GM12873 (cell line): ENCODE data around the gene SSBP2.

Experiments
- TF ChIP-seq, protein P1 (sequence below): IDR thresholded peaks from 2 replicates; pipeline ENCODE4 v1.5.1; 2012; ENCODE audit warnings: low read depth, mild to moderate bottlenecking, moderate library complexity, low read length, control low read depth; ENCODE audit not compliant: insufficient read depth; ENCODE audit errors: missing control alignments

SSBP2 gene

DNA sequence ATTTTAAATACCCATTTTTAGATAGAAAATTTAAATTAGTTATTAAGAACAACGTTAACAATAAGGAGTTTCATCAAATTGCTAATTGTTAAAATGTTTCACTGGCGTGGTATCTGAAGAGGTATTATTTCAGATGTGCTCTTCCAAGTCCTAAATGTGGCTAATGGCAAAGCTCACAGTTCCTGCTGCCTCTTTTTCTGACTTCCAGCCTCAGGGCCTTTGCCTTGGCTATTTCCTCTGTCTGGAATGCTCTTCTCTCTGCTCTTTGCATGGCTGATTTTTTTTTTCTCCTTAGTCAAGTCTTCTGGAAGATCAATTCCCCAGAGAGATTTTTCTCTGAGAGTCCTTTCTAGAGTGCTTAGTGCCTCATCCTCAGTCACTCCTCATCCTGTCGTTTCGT lies 9.6 kb upstream of the SSBP2 start:
- TF ChIP-seq, protein P1, sequence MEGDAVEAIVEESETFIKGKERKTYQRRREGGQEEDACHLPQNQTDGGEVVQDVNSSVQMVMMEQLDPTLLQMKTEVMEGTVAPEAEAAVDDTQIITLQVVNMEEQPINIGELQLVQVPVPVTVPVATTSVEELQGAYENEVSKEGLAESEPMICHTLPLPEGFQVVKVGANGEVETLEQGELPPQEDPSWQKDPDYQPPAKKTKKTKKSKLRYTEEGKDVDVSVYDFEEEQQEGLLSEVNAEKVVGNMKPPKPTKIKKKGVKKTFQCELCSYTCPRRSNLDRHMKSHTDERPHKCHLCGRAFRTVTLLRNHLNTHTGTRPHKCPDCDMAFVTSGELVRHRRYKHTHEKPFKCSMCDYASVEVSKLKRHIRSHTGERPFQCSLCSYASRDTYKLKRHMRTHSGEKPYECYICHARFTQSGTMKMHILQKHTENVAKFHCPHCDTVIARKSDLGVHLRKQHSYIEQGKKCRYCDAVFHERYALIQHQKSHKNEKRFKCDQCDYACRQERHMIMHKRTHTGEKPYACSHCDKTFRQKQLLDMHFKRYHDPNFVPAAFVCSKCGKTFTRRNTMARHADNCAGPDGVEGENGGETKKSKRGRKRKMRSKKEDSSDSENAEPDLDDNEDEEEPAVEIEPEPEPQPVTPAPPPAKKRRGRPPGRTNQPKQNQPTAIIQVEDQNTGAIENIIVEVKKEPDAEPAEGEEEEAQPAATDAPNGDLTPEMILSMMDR = no peak

DNA sequence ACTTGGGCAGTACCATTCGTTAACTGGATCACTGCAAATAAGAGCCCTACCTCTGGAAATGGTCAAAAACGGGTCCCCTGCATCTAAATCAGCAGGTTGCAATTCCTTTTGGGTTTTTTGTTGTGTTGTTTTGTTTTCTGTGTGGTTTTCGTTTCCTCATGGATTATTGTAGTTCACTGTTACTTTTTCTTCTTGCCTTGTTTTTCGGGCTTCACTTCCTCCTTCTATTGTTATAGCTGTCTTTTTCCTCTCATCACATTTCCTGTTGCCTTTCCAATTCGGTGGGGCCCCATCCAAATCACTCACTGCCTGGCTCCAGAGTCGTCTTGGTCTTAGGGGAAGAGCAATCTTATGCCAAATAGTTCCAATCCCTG lies 8.7 kb upstream of the SSBP2 start:
- TF ChIP-seq, protein P1 = no peak

DNA sequence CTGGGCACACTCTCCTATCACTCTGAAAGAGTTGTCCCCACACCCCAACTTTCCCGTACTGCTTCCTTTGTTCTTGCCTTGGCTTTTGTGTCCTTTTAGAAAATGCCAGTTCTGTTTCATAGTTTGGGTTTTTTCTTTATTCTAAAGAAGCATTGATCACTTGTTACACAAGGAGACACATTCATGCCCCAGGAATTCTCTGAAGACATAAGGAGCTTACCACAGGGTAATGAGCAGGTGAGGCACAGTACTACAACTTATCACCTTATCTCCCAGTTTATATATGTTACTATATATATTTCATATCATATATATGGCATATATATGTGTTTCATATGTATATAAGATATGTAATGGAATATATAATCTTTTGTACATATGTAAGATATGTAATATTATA lies 6.5 kb upstream of the SSBP2 start:
- TF ChIP-seq, protein P1 = no peak

GRCh38 chr5:81756016-81756415 lies 5.1 kb upstream of the SSBP2 start:
- TF ChIP-seq, protein P1 = no peak

DNA sequence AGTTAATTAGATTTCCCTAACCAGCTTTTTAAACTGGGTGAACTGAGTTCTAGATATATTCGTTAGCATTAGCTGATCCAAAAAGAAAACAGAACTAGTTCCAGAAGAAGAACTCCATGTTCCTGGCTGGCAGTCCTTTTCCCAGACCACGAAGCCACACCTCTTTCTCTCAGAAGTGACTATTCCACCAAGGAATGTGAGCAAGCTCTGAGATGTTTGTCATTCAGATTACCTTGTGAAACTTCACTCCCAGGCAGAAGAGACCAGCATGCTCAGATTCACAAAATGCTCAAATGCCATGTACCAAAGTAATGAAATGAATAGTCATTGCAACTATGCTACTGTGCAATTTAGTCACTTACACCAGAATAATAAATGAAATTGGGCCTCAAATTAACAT lies 4.4 kb upstream of the SSBP2 start:
- TF ChIP-seq, protein P1 = no peak

DNA sequence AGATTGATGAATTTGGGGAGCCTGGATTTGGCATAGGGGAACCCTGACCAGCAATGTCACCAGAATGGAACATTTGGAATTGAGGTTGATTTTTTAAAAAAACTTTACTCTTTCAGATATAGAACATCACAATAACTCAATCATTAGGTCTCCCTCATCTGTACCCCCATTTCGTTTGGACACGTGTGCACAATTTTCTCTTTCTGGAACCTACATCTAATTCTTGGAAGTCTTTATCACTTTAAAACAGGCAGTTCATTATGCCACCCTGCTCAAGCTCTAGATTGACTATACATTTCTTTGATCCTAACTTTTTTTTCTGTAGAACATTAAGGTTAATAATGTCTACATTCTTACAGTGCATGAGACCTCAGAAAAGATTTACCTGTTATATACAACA lies 3.7 kb upstream of the SSBP2 start:
- TF ChIP-seq, protein P1 = no peak

DNA sequence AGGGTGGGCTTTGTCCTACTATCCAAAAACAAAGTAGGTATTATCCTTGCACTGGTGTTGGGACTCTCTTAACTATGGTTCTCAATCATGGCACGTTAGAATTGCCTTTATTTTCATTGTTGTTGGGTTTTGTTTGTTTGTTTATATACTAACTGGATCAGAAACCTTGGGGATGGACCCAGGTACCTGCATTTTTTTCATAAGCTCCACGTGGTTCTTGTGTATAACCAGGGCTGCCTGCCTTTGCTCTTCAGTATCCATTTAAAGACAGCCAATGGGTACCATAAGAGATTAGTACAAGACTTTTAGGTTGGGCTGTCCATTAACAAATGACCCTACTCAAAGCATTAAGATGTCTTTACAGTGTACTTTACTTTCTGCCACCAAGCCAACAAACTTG lies 2.5 kb upstream of the SSBP2 start:
- TF ChIP-seq, protein P1 = no peak

GRCh38 chr5:81752644-81752963 lies 1.7 kb upstream of the SSBP2 start:
- TF ChIP-seq, protein P1 = no peak
